MM.1S (cell line): Measurements from ENCODE around the gene CPB2.

Source experiments
- EZH2 ChIP-seq: fragments of 300-600 bp; sonication (generic); optimal IDR thresholded peaks from 2 replicates; pipeline ENCODE3; 2017; ENCODE audit warnings: low read depth, mild to moderate bottlenecking, antibody characterized with exemption, low read length, mixed read lengths
- TF ChIP-seq, protein P1 (sequence below): fragments of 300-600 bp; sonication (generic); IDR thresholded peaks from 2 replicates; pipeline ENCODE4 v1.5.1; 2016; ENCODE audit warnings: antibody characterized with exemption, low read length, mixed read lengths

DNA sequence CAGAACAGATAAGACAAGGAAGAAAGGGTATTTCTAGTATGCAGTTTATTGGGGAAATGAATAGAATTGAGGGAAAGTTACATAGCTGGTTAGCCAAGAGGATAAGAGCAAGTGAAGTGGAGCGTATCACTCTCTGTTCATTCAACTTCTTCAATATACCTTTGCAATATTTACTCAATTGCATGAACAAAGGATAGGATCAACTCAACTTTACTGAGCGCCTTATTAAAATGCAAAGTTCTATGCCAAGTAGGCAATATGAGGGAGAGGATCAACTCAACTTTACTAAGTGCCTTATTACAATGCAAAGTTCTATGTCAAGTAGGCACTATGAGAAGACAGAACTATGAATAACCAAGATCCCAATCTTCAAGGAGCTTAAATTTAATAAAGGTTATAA, 96.2 kb downstream of the CPB2 start:
- TF ChIP-seq, protein P1, sequence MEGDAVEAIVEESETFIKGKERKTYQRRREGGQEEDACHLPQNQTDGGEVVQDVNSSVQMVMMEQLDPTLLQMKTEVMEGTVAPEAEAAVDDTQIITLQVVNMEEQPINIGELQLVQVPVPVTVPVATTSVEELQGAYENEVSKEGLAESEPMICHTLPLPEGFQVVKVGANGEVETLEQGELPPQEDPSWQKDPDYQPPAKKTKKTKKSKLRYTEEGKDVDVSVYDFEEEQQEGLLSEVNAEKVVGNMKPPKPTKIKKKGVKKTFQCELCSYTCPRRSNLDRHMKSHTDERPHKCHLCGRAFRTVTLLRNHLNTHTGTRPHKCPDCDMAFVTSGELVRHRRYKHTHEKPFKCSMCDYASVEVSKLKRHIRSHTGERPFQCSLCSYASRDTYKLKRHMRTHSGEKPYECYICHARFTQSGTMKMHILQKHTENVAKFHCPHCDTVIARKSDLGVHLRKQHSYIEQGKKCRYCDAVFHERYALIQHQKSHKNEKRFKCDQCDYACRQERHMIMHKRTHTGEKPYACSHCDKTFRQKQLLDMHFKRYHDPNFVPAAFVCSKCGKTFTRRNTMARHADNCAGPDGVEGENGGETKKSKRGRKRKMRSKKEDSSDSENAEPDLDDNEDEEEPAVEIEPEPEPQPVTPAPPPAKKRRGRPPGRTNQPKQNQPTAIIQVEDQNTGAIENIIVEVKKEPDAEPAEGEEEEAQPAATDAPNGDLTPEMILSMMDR: no peak
- no peak for TF ChIP-seq EZH2
